Right lung (tissue), 10 donors: ENCODE data around the gene OR4C11. TPM values are rescaled to one million over a fixed set of nuclear protein-coding genes. Genes with fewer than 3 reads are reported as not detected.

ENCODE experiments used
- DNase-seq, 2 donors: peaks; one replicate each; pipeline ENCODE4 v3.0.0-alpha.2; 2013
- long read RNA-seq, 8 donors: transcript quantifications; one replicate each; lab custom pipeline, GENCODE V29; 2026
- polyA plus RNA-seq, 5 donors: library from polyadenylated mRNA; unstranded; fragments of 120-200 nt; gene quantifications; one replicate each; pipeline versions ENCODE4 v1.2.1 to v1.2.3, GENCODE V29; 2013; ENCODE audit warnings: inconsistent platforms in 1 of 5, low replicate concordance in 1 of 5; ENCODE audit not compliant: insufficient read length in 5 of 5, insufficient read depth in 1 of 5

Gene OR4C11, protein sequence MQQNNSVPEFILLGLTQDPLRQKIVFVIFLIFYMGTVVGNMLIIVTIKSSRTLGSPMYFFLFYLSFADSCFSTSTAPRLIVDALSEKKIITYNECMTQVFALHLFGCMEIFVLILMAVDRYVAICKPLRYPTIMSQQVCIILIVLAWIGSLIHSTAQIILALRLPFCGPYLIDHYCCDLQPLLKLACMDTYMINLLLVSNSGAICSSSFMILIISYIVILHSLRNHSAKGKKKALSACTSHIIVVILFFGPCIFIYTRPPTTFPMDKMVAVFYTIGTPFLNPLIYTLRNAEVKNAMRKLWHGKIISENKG
- not detected for polyA plus RNA-seq
- long read RNA-seq, donor 1 = 0 reads
- long read RNA-seq, donor 2 = 0 reads
- long read RNA-seq, donor 3 = 0 reads
- long read RNA-seq, donor 4 = 0 reads
- long read RNA-seq, donor 5 = 0 reads
- long read RNA-seq, donor 6 = 0 reads
- long read RNA-seq, donor 7 = 0 reads
- long read RNA-seq, donor 8 = 0 reads

DNA sequence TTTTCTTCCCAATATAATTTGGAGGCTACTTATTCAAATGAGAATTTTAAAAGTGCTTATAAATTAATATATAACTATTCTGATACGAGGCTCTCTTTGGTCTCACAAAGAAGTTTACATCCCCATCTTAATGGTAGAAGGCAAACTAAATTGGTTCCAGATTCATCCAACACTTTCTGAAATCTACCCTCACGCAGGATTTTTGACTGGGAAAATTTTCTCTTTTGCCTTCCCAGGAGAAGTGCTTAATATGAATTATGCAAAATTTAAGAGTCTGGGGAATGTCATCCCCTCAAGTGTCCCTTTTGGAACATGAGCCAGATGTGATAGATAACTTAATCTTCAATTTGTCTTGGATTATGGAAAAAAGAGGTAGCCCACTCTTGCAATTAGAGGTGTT lies at the start of gene OR4C11:
Gene OR4C11 (minus strand): TSS at position 101 of the 400 bp plus-strand sequence. CDS start 3,272 bp downstream, outside the sequence.
- no peak for DNase-seq

DNA sequence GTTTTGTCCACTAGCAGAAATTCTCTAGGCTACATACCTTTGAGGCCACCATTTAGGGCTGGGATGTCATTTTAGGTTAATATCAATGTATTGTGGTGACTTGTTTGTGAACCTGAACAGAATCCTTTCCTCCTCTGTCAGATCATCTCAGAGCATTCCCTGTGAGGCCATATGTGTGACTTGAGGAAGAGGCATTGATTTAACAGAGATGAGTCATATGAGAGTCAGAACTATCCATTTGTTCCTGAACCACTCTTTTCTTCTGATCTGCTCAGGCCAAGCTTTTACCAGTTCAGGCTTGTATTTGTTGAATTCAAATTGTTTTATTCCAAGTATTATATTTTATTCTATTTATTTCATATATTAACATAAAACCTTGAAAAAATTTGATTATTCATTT lies 47.7 kb upstream of the OR4C11 start:
- DNase-seq = no peak

DNA sequence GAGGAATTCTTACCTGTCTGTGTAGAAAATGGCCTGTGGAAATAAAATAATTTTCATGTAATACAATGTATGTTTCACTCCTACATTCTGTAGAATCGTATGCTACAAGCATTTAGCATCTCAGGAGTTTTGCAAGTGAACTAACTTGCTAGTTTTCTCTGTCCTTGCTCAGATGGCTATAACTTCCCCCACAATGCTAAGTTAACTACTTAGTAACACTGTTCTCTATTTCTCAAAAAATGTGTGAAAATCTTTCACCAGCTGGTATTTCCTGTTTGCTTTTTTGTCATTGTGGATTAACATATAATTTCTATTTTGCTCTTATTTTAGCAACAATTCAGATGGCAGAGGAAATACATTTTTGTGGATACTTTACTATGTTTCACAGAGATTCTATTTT lies 45.1 kb upstream of the OR4C11 start:
- DNase-seq = no peak

DNA sequence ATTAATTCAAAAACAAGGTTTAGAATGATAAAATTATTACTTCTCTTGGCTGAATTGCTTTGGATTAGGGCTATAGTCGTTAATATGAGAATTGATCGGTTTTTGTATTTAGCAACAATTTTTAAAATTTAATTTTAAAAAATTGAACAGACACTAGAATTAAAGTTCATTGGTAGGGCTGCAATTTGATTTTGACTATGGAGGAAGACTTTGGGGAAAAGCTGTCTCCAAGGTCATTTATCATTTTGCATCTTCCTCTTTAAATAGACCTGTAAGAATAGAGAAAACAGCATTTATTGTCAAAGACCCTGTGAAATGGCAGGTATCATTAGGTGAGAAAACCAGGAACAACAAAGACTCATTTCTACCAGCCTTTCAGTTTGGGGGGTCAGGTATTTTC lies 40.6 kb upstream of the OR4C11 start, which contains the start of gene OR4S2:
Gene OR4S2 (plus strand): TSS at position 301 of the 400 bp plus-strand sequence. CDS start 2,577 bp downstream, outside the sequence.
- no peak for DNase-seq

DNA sequence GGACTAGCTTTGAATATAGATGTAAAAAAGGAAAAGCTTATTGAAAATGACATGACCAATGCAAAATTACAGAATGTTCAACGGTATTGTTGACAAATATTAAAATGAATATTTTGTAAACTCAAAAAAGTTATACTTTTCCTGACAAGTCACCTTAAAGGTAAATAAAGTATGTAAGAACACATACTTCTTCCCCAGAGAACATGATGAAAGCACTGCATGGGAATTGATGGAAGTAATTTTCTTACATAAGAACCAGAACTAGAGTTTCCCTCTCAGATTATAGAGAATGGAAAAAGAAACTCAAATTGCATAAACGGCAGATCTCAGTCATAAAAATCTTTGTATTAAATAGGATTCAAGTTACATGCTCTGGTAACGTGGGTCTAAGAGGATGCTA lies 27.4 kb upstream of the OR4C11 start, which contains the start of gene OR4P4:
Gene OR4P4 (plus strand): TSS at position 301 of the 400 bp plus-strand sequence.
- DNase-seq = no peak

DNA sequence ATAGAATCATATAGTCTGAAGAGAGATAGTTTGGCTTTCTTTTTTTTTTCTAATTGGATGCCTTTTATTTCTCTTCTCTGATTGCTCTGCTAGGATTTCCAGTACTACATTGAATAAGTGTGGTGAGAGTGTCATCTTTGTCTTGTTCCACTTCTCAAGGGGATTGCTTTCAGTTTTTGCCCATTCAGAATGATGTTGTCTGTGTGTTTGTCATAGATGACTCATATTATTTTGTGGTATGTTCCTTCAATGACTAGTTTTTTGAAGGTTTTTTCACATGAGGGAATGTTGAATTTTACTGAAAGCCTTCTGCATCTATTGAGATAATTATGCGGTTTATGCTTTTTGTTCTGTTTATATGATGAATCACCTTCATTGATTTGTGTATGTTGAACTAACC lies 17.1 kb upstream of the OR4C11 start:
- no peak for DNase-seq

DNA sequence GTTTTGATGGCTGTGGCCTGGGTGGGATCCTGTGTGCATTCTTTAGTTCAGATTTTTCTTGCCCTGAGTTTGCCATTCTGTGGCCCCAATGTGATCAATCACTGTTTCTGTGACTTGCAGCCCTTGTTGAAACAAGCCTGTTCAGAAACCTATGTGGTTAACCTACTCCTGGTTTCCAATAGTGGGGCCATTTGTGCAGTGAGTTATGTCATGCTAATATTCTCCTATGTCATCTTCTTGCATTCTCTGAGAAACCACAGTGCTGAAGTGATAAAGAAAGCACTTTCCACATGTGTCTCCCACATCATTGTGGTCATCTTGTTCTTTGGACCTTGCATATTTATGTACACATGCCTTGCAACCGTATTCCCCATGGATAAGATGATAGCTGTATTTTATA lies 34.9 kb downstream of the OR4C11 start:
- no peak for DNase-seq

DNA sequence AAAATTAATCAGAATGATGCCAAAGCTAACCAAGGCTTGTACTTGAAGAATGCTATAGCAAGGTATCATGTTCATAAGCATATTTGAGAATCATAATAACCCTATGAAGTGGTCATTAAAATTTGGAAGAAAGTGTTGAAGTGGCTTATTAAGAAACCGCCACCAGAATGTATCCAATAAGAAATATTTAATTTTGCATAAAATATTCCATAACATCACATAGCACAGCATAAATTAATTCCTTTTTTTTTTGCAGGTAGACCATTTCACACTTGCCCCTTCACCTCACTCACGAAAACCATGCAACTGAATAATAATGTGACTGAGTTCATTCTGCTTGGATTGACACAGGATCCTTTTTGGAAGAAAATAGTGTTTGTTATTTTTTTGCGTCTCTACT lies 35.6 kb downstream of the OR4C11 start, which contains the start of gene OR4C16:
Gene OR4C16 (plus strand): TSS at position 301 of the 400 bp plus-strand sequence. CDS start 0 bp downstream, at position 301.
- no peak for DNase-seq

DNA sequence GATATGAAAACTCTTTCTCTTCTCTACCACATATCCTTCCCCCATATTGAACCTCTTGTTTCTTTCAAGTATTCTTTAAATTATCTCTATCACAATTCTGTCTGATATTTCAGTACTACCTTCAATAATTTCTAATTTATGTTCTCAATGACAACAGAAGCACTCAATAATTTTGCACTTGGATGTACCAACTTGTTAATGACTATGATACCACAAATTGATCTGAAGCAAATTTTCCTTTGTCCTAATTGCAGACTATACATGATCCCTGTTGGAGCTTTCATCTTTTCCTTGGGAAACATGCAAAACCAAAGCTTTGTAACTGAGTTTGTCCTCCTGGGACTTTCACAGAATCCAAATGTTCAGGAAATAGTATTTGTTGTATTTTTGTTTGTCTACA lies 53.3 kb downstream of the OR4C11 start, which contains the start of gene OR4C15:
Gene OR4C15 (plus strand): TSS at position 301 of the 400 bp plus-strand sequence. CDS start 0 bp downstream, at position 301.
- no peak for DNase-seq

Other genes starting within 250 kb of the OR4C11 start
- not detected for gene OR4A15, start 239.7 kb downstream of the OR4C11 start, polyA plus RNA-seq
- not detected for gene OR4C15, start 53.2 kb downstream of the OR4C11 start, polyA plus RNA-seq
- gene OR4C16, start 35.5 kb downstream of the OR4C11 start, polyA plus RNA-seq = not detected
- gene OR4P4, start 27.5 kb upstream of the OR4C11 start, polyA plus RNA-seq = under 1 TPM in 2 of 5 donors, not detected in 3; 0.09 to 0.18 TPM
- not detected for gene OR4S2, start 40.7 kb upstream of the OR4C11 start, polyA plus RNA-seq
- not detected for gene OR4C6, start 54.6 kb upstream of the OR4C11 start, polyA plus RNA-seq
- not detected for gene OR5D13, start 165.8 kb upstream of the OR4C11 start, polyA plus RNA-seq
- gene OR5D14, start 187.9 kb upstream of the OR4C11 start, polyA plus RNA-seq = not detected
- gene OR5L1, start 203.7 kb upstream of the OR4C11 start, polyA plus RNA-seq = not detected
- gene OR5D18, start 212.0 kb upstream of the OR4C11 start, polyA plus RNA-seq = not detected
- gene OR5L2, start 219.6 kb upstream of the OR4C11 start, polyA plus RNA-seq = not detected
- gene OR5D16, start 231.1 kb upstream of the OR4C11 start, polyA plus RNA-seq = not detected